COLO829 (cell line): ENCODE results near the gene ACP6.
"Not testable (repeated sequence)": the region's sequence is repeated elsewhere in the genome, so short reads cannot be mapped to it uniquely, and the experiment has no call there.

Source experiments
- DNase-seq: peaks from one replicate; pipeline ENCODE4 v3.0.0; 2012; ENCODE audit warnings: low spot score

Gene ACP6

GRCh38 chr1:147620543-147620942 lies 49.8 kb downstream of the ACP6 start:
- DNase-seq = no peak

GRCh38 chr1:147619741-147620140 lies 50.6 kb downstream of the ACP6 start:
- no peak for DNase-seq

GRCh38 chr1:147618771-147619170 lies 51.6 kb downstream of the ACP6 start:
- no peak for DNase-seq

DNA sequence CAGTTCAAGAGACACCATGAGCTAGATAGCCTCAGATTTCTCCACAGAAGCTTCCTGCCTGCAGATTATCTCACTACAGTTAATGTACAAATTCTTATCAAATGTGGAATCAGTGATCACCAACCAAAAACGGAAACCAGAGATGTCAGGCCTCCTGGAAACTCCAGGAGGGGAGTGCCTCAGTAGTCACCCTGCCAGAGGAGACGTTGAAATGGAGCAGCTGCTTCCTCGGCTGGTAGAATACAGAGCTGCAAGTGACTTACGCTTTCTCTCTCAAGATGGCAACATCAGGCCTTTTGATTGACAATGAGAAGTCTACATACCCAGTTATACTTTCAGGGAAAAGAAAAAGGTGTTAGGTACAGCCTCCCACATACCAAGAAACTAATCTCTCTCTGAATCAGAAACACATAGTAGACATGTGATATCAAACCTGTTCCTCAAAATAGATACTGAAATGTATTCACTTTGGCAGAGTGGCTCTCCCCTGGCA lies 52.2 kb downstream of the ACP6 start:
- no peak for DNase-seq

GRCh38 chr1:147614966-147615365 lies 55.4 kb downstream of the ACP6 start:
- DNase-seq = not testable (repeated sequence)

DNA sequence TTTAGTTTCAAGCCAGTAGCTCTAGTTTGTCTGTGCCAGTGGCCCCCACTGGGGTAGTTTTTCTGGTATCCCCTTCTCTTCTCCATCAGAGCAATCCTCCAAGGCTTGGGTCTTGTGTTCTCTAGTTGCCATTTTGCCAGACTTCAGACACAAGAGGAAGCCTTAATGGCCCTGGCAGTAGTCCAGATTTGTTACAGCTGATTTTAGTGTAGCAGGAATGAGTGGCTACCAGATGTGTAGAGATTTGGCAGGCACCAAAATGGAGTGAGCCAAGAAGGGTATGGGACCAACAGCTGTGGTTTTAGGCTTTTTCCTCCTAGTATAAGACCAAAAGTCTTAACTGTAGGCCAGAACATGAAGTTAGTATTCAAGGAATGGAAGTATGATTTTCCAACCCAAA lies 56.8 kb downstream of the ACP6 start:
- DNase-seq = no peak

DNA sequence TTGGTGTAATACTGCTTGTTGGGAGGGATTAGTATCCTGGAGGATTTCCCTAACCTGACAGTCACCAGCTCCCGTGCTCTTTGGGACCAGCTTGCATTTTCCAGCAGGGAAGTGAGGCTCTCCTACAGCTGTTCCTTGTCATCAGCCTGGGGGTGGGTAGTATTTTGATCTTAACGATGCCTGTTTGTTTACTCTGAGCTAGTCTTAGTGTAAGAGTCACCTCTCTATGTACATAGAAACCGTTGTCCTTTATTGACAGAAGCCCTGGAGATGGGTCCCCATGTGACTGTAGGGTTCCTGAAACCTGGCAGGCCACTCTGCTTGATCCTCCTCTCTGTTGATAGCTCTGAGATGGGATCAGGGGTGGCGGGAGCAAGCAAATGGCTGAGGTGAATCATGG lies 58.0 kb downstream of the ACP6 start:
- no peak for DNase-seq

GRCh38 chr1:147611586-147611985 lies 58.7 kb downstream of the ACP6 start:
- DNase-seq = no peak

- no peak for DNase-seq
Observed at GRCh38 chr1:147611021-147611426, 59.3 kb downstream of the ACP6 start.

DNA sequence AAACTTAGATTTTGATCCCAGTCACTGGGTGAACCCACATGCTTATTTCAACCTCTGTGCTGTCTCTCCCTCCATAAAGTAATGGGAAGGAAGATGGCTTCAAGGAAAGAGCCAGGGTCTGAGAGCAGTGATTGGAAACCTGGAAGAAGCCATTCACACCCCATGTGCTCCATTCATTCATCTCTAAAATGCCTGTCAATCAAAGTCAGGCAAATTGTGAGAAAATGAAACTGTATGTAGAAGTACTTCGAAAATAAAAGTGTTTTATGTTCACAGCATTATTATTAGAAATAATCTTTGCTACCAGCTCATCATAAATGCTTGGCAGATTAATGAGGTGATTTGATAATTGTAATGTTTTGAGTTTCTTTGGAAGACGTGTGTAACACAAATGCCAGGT lies 61.0 kb downstream of the ACP6 start:
- DNase-seq = no peak

- DNase-seq = no peak
Observed at GRCh38 chr1:147608596-147608995, 61.7 kb downstream of the ACP6 start.

GRCh38 chr1:147605591-147605990 lies 64.7 kb downstream of the ACP6 start:
- DNase-seq = no peak

DNA sequence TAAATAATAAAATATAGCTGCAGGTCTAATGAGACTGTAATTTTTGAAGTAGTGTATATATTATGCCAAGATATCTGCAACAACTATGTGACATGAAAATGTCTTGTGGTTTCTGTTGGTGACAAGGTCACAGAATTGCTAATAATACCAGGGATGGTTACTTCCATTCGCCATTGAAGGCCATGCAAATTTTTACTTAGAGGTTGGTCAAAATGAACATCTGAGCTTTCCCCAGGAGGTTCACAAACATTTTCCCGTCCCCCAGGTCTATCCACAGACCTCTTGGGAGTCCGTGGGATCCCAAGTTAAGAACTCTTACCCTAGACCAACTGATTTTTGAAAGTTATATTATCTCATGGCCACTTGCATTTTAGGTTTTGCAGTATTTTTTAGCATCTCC lies 66.3 kb downstream of the ACP6 start:
- no peak for DNase-seq

DNA sequence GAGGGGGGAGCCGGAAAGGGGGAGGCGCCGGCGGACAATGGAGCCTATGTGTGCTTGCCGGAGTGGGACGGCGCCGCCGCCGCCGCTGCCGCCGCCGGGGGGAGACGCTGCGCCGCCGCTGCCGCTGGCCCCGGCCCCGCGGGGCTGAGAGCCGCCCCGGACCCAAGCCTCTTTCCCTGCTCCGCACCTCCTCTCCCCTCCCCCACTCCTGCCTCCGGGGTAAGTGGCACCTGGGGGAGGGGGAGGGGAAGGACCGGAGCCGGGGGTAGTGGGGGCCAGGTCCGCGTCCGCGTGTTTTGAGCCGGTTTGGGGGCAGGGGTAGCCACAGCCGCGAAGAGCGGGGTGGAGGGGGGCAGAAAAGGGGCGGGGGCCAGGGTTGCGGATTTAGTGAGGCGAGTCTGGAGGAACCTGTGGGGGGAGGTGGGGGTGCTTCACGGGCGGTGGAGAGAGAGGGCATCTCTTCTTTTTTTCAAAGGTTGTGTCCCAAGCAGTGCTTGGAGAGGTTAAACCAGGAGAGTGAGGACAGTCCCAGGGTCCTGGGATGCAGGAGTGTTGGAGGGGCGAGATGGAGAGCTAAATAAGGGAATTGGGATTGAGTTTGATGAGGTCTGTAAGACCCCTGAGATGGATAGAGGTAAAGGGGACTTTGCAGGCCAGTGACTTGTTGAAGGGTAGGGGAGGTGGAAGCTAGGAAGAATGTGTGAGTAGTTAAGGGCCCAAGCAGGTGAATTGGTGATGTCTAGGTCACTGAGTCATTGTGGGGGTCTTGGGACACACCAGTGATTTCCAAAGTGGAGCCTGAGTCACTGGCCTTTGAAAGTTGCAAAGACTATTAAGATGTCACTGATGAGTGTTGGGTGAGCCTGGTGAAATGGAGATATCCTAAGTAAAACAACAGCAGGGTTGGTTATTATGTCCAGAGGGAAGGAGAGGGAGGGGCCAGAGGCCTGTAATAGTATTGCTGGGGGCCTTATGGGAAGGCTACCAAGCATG lies 69.9 kb downstream of the ACP6 start:
- DNase-seq = peak; percentile 50

DNA sequence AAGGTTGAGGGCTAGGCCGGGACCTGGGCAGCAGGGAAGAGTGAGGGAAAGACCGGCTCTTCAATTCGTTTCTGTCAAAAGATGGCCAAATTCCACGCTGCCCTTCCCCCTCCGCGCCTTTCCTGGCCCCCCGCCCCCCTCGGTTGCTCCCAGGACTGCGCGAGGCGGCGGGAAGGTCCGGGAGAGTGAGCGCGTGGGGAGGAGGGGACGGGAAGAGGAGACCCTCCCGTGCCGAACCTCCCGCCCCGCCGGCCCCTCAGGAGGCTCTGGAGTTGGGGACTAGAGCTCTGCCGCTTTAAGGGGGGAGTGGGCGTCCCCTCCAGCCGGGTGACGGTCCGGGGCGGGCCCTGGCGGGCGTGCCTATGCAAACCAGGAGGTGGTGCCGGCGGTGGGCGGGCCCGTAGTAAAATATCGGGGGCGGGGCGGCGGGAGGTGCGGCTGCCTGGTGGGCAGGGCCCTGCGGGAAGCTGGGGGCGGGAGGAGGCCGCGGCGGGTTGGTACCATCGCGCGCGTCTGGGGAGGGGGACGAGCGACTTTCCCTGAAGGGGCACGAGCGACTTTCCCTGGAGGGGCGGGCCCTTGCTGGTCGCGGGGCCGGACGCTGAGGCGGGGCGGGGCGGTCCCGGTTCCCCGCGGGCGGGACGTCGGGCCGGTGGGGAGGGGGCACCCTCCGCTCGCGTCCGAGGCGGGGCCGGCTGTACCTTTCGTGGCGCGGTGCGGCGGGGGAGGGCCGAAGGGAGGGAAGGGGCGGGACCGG lies 70.8 kb downstream of the ACP6 start:
- DNase-seq = peak; percentile 95

DNA sequence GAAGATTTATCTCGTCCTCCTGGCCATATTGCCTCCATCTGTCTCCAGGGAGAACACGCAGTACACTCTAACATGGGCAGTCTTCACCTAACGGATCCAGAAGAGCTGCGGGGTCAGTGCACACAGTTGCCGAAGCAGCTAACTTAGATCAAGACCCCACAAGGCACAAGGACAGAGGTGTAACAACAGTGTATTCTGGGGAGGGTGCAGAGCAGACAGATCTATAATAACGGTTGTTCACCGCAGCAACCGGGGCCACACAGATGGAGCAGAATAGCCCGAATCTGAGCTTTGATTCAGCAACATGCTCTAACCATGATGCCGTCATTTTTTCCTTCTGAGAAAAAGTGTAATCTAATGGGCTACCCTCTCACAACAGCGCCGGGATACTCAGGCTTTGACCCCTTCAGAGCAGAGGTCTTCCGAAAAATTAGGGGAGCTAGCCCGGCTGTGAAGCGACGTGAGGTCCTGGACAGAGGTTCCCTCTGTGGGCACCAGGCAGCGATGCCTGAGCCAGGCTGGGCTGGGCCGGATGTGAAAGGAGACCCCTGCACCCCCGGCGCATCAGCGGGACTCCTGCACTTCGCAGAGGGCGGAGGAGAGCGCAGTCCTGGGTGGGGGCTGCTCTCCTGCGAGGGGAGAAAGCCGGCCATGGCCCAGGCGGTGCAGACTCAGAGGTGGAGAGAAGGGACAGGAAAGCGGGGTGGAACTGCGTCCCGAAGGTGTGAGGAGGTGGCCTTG lies 71.5 kb downstream of the ACP6 start:
- DNase-seq = no peak

DNA sequence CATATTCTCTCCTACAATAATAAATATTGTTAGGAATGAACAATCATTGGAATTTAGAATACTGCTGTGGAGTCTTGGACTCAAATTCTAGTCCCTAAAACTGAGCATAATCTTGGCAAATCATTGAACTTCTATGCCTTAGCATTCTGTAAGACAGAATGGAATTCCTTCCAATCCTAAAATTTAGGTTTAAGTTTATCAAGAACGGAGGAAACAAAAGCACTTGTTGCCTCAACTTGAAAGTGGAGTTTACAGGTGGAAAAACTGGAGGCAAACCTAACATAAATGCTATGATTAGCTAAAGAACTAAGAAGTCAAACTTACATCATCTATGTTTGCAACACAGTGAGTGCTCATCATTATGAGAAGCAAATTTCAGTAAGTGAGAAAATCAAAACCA lies 73.3 kb downstream of the ACP6 start:
- no peak for DNase-seq
